ENCODE data around the gene RFFL. TPM values are rescaled to one million over a fixed set of nuclear protein-coding genes. Genes with fewer than 3 reads are reported as not detected.

RFFL gene
- total and polyA plus RNA-seq, 2 experiments from 2014 or later: 4.2 to 9.0 TPM

GRCh38 chr17:34991606-34992005, 71.9 kb downstream of the RFFL start:
- Histone ChIP-seq H3K9me3 (ENCODE audit: low read depth) (no peaks in the 10 kb centered on the region), H3K4me3 (no peak overlapping the region), H3F3A (ENCODE audit: insufficient read depth) (no peaks in the 10 kb centered on the region), H3K4me2 (ENCODE audit: unreplicated experiment) (no peak overlapping the region), H3K79me2 (ENCODE audit: insufficient read depth) (no peaks in the 10 kb centered on the region), H3K36me3 (ENCODE audit: low read depth) (peaks cover 19% of the 10 kb centered on the region; the same call in 1 of the 2 replicates), H3K9ac (no peak overlapping the region), H2AFZ (no peak overlapping the region), H3K27me3 (replicated peaks; ENCODE audit: insufficient read depth) (no peaks in the 10 kb centered on the region), H4K20me1 (ENCODE audit: insufficient read depth) (no peaks in the 10 kb centered on the region), H3K27ac (no peak overlapping the region), H3K9me2 (ENCODE audit: insufficient read depth) (no peaks in the 10 kb centered on the region), H3K4me1 (ENCODE audit: insufficient read depth) (no peaks in the 10 kb centered on the region)
- no peak for DNase-seq
- TF ChIP-seq EZH2 (IDR thresholded peaks at IDR 0.05; ENCODE audit: insufficient read depth, poor library complexity, severe bottlenecking): no peak
- no peak for TF ChIP-seq EZH2phosphoT487 (IDR thresholded peaks at IDR 0.05; ENCODE audit: insufficient read depth, low read depth)
- in situ Hi-C loops (cut with MboI): no loop called here
- 80 to 84% methylated on average over 3 of the region's 3 CpGs for WGBS, 2 experiments (ENCODE audit: low coverage in 1 of 2, low lambda C conversion rate in 2 of 2, missing lambda C conversion rate in 2 of 2)

GRCh38 chr17:34990921-34991365, 72.6 kb downstream of the RFFL start:
- Histone ChIP-seq H3K4me3 (no peak overlapping the region), H3K4me1 (ENCODE audit: insufficient read depth) (no peaks in the 10 kb centered on the region), H3K4me2 (ENCODE audit: unreplicated experiment) (no peak overlapping the region), H3K9me3 (ENCODE audit: low read depth) (no peaks in the 10 kb centered on the region), H3K9ac (no peak overlapping the region), H3F3A (ENCODE audit: insufficient read depth) (no peaks in the 10 kb centered on the region), H3K79me2 (ENCODE audit: insufficient read depth) (no peaks in the 10 kb centered on the region), H3K27ac (no peak overlapping the region), H2AFZ (no peak overlapping the region), H3K27me3 (replicated peaks; ENCODE audit: insufficient read depth) (no peaks in the 10 kb centered on the region), H3K36me3 (ENCODE audit: low read depth) (peaks cover 19% of the 10 kb centered on the region; the same call in 1 of the 2 replicates), H3K9me2 (ENCODE audit: insufficient read depth) (no peaks in the 10 kb centered on the region), H4K20me1 (ENCODE audit: insufficient read depth) (no peaks in the 10 kb centered on the region)
- WGBS, 2 experiments (ENCODE audit: low coverage in 1 of 2, low lambda C conversion rate in 2 of 2, missing lambda C conversion rate in 2 of 2): 61 to 71% methylated on average over 6 of the region's 6 CpGs
- TF ChIP-seq EZH2phosphoT487 (IDR thresholded peaks at IDR 0.05; ENCODE audit: insufficient read depth, low read depth) (no peak), EZH2 (IDR thresholded peaks at IDR 0.05; ENCODE audit: insufficient read depth, poor library complexity, severe bottlenecking) (no peak)
- in situ Hi-C loops (cut with MboI): no loop called here
- DNase-seq: no peak

- Histone ChIP-seq H3K36me3 (ENCODE audit: low read depth) (peaks cover 19% of the 10 kb centered on the region; the same call in 1 of the 2 replicates), H3K4me2 (ENCODE audit: unreplicated experiment) (no peak overlapping the region), H3F3A (ENCODE audit: insufficient read depth) (no peaks in the 10 kb centered on the region), H4K20me1 (ENCODE audit: insufficient read depth) (no peaks in the 10 kb centered on the region), H3K79me2 (ENCODE audit: insufficient read depth) (peaks cover under 1% of the 10 kb centered on the region; the same call in 1 of the 2 replicates), H2AFZ (no peak overlapping the region), H3K27me3 (replicated peaks; ENCODE audit: insufficient read depth) (no peaks in the 10 kb centered on the region), H3K27ac (no peak overlapping the region), H3K4me1 (ENCODE audit: insufficient read depth) (no peaks in the 10 kb centered on the region), H3K9me3 (ENCODE audit: low read depth) (no peaks in the 10 kb centered on the region), H3K4me3 (no peak overlapping the region), H3K9me2 (ENCODE audit: insufficient read depth) (no peaks in the 10 kb centered on the region), H3K9ac (no peak overlapping the region)
- no peak for DNase-seq
- no peak for TF ChIP-seq EZH2phosphoT487 (IDR thresholded peaks at IDR 0.05; ENCODE audit: insufficient read depth, low read depth)
- no peak for TF ChIP-seq EZH2 (IDR thresholded peaks at IDR 0.05; ENCODE audit: insufficient read depth, poor library complexity, severe bottlenecking)
- in situ Hi-C loops (cut with MboI): no loop called here
- 93 to 94% methylated on average over 10 of the region's 10 CpGs for WGBS, 2 experiments (ENCODE audit: low coverage in 1 of 2, low lambda C conversion rate in 2 of 2, missing lambda C conversion rate in 2 of 2)
These were observed 74.0 kb downstream of the RFFL start for GRCh38 chr17:34989473-34989872.

GRCh38 chr17:34988644-34989043, 74.9 kb downstream of the RFFL start:
- Histone ChIP-seq H3K9me3 (ENCODE audit: low read depth) (no peaks in the 10 kb centered on the region), H3K36me3 (ENCODE audit: low read depth) (peaks cover 18% of the 10 kb centered on the region; the same call in 1 of the 2 replicates), H3K27ac (no peak overlapping the region), H3K9ac (no peak overlapping the region), H3K9me2 (ENCODE audit: insufficient read depth) (no peaks in the 10 kb centered on the region), H3K79me2 (ENCODE audit: insufficient read depth) (peaks cover 8% of the 10 kb centered on the region), H2AFZ (no peak overlapping the region), H3K4me2 (ENCODE audit: unreplicated experiment) (no peak overlapping the region), H3K4me3 (no peak overlapping the region), H3F3A (ENCODE audit: insufficient read depth) (no peaks in the 10 kb centered on the region), H4K20me1 (ENCODE audit: insufficient read depth) (no peaks in the 10 kb centered on the region), H3K4me1 (ENCODE audit: insufficient read depth) (no peaks in the 10 kb centered on the region), H3K27me3 (replicated peaks; ENCODE audit: insufficient read depth) (no peaks in the 10 kb centered on the region)
- DNase-seq: no peak
- WGBS, 2 experiments (ENCODE audit: low coverage in 1 of 2, low lambda C conversion rate in 2 of 2, missing lambda C conversion rate in 2 of 2): 92 to 95% methylated on average over 2 of the region's 2 CpGs
- TF ChIP-seq EZH2 (IDR thresholded peaks at IDR 0.05; ENCODE audit: insufficient read depth, poor library complexity, severe bottlenecking) (no peak), EZH2phosphoT487 (IDR thresholded peaks at IDR 0.05; ENCODE audit: insufficient read depth, low read depth) (no peak)
- in situ Hi-C loops (cut with MboI): no loop called here
